GM19468 (cell line): ENCODE data around the gene STARD13.

Source experiments
- ATAC-seq: cut with Tn5 transposase; IDR thresholded peaks from one replicate; pipeline ENCODE4 v1.9.1; 2021; ENCODE audit warnings: mild to moderate bottlenecking, moderate library complexity, moderate number of reproducible peaks; ENCODE audit not compliant: unreplicated experiment; ENCODE audit errors: extremely low read depth

STARD13 gene

GRCh38 chr13:33128134-33128533 lies 157.4 kb downstream of the STARD13 start:
- ATAC-seq: no peak

DNA sequence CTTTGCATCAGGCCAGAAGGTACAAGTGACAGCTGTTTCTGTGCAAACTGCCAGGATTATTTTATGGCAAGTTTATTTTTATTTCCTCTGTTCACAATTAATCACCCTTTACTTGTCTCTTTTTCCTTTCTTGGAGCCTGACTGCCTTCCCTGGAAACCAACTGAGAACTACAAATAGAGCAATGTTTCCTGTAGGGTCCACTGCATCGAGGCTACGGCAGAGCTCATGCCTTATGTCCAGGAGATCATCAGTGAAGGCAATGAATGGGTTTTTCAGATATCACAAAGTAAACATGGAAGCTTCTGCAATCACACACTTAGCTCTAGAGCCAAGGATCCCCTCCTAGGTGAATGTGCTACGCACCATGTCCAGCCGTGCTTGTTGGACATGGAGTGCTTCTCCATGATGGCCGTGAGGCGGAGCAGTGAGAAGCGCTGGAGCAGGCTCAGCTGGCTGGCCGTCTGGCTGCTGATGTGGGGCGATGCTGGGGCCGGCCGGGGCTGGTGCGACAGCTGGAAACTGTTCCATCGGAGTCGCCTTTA lies 158.5 kb downstream of the STARD13 start:
- no peak for ATAC-seq

DNA sequence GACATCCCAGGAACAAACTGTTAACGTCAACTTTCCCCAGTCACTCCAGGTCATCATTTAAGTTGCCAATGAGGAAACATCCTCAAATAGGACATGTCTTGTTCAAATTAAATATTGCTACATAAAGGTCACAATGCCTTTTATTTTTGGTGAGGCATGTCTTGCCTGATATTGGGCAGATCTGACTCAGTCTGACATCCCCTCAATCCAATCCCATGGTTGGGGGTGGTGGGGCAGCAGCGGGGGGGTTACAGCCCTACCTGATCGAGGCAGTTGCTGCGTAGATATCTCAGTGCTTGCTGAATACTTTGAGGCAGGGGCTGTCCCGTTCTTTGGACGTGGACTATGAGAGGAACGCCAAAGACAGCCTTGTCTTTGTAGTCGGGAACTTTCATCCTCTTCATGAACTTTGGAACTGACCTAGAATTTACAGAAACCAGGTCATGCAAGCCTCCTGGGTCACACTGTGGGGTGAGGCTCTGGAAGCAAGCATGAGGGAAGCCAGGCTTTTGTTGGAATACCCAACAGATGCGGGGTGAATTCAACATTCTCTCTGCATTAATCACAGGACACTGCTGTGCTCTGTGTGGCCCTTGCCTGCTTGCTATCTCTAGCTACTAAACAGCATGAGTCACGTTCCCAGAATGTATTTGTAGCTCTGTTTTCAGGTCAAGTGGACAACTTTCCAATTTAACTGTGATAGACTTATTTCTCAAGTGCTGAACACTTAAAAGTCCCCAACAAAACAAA lies 159.6 kb downstream of the STARD13 start:
- no peak for ATAC-seq

- ATAC-seq: no peak
These were observed 162.3 kb downstream of the STARD13 start for GRCh38 chr13:33123066-33123859.

DNA sequence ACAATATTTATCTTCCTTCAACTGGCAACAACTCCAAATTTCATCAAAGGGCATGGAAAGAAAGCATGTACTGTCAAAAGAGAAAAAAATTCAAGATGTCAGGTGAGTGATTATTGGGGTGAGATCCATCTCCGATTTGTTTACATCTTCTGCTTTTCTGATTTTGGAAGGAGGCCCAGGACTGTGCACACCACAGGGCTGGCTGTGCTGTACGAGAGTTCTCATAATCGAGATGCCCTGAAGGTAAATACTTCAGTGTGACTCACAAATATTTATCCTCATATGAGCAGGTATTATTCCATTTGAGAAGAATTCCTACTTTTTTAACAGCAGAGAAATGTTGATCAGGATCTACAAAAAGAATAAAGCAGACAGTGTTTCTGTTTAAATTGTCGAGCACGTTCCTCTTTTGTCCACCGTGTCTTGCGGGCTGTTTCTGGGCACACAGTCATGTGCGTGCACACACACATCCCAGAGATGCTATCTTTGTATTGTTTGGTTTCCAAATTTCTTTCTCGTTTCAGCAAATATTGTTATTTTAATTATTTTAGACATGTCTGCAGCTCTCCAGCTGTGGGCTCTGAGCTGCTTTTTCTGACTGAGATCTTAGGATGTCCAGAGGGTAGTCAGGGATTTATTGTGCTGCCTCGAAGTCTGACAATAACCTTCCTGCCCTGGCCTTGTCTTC lies 165.6 kb downstream of the STARD13 start:
- no peak for ATAC-seq

DNA sequence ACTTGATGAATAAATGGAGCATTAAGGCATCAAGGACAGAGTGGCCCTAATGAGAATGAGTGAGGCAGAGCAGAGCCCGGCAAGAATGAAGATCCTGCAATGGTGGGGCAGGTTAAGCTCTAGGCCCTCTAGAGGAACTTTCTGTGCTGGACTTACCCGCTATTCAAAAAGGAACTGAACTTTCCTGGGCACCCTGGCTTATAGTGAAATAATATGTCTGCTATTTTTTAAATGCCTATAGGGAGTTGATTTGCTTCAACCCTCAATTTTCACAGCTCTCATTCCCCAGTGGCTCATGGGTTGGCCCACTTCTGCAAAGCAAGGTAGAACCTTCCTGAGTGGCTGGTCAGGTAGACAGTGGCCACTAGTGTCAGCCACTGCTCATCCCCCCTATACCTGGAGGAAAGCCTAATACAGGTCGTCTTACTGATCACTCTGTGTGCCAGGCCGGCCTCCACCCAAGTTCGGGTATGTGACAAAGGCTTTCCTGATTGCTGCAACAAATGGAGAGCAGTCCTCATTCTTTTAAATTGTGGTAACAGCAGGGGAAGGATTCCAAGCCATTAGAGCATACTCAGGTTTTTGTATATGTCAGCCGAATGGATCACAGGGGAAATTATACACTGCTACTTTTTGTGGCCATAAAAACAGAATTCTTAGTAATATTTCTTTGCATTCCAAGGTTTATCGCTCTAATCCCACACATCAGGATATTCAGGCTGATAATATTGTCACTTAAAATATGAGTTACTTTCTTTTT lies 166.4 kb downstream of the STARD13 start:
- no peak for ATAC-seq

DNA sequence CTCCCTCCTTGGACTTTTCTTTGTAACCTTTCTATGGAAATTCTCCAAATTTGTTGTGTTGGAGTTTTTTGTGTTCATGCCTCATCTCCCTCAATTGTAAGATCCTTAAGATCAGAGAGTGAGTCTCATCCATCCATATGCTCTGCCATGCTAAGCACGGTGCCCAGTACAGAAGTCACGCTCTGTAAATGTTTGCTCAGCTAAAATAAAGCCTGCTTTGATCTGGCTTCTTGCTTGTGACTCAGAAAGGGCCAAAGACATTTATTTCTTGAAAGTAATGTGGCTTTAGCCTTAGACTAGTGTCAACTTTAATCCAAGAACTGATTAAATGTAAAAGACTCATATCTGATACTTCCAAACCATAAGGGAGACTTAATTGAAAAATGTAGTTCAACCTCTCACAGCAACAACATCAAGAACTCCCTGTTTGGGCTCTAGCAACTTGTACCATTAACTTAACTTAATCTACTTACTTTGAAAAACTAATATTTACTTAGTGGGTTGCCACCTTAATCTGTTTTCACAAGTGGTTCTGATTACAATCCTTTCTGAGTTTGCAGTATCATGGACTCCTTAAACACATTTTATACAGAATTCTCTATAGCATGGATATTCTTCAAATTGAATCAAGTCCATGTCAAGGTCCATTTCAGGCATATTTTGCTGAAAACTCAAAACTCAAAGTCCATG lies 169.1 kb downstream of the STARD13 start:
- ATAC-seq: no peak

GRCh38 chr13:33115274-33115673 lies 170.3 kb downstream of the STARD13 start:
- ATAC-seq: no peak

- ATAC-seq: no peak
These were observed 171.4 kb downstream of the STARD13 start for GRCh38 chr13:33114146-33114545.

DNA sequence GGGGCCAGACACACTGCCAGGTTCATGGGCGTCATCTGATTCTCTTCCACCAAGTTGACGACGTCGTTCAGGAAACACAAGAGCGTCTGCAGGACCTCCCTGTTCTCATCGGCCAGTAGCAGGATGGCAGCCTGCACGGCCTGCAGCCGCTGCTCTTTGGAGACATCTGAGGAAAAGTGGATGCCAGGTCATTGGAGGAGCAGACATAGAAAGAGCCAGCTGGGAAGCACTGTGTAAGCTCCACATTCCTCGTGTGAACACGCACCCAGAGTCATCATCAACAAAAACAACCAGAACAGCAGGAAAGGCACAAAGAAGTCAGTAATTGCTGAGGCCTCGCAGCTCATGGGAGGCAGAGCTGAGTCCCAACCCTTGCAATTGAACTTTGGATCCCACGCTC lies 172.8 kb downstream of the STARD13 start:
- no peak for ATAC-seq

- ATAC-seq: peak; percentile 27
These were observed 174.0 kb downstream of the STARD13 start for GRCh38 chr13:33111414-33112110.

GRCh38 chr13:33110713-33111413 lies 174.7 kb downstream of the STARD13 start:
- ATAC-seq: peak; percentile 40

DNA sequence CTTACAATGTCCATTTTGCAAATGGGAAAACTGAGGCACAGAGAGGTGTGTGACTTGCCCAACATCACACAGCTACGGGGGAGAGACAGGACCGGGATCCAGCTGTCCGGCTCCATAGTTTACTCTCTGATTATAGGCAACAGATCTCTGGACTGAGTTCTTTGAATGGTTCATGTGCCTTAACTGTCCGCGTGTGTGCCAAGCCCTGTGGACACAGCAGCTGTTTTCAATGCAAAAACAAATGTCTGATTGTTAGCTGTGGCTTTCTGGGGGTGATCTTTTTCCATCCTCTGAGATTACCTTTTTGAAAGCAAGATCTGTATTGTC lies 175.2 kb downstream of the STARD13 start:
- no peak for ATAC-seq

DNA sequence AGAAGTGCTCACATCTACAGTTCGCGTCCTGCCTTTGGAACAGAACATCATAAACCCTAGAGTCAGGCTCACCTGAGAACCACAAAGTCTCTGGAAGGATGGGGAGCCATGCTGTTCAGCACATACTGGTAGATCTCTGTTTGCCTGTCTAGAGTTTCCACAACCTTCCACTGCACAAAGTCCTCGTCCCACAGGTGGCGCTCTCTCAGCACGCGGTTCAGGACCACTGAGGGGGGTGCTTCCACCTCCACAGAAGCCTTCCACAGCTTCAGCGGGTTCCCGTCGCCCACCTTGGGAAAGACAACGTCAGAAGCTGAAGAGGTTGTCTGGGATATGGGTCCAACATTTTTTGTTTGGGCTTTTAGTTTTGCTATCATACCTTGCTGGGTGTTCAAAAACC lies 175.8 kb downstream of the STARD13 start:
- ATAC-seq: no peak

GRCh38 chr13:33109271-33109697 lies 176.3 kb downstream of the STARD13 start:
- ATAC-seq: no peak

GRCh38 chr13:33108620-33109019 lies 176.9 kb downstream of the STARD13 start:
- no peak for ATAC-seq

- no peak for ATAC-seq
These were observed 178.2 kb downstream of the STARD13 start for GRCh38 chr13:33107361-33107760.

GRCh38 chr13:33106656-33107360 lies 178.7 kb downstream of the STARD13 start:
- ATAC-seq: no peak
